ENCODE measurements around the gene C19orf25.

Gene C19orf25

GRCh38 chr19:1461862-1462261 is 17.2 kb downstream of the C19orf25 start:
- intact Hi-C loops (cut with micrococcal nuclease) = no loop called here
- peaks cover 7% of the 10 kb centered on the region for H3K36me3 Mint-ChIP-seq (ENCODE audit: low read depth)
- no peaks in the 10 kb centered on the region for H3K9me3 Mint-ChIP-seq
- no peak overlapping the region for H3K27ac Mint-ChIP-seq
- peaks cover 12% of the 10 kb centered on the region for H3K4me1 Mint-ChIP-seq (ENCODE audit: low read depth)
- no peak overlapping the region for H3K4me3 Mint-ChIP-seq
- peaks cover 46% of the 10 kb centered on the region for H3K27me3 Mint-ChIP-seq

- intact Hi-C loops (cut with micrococcal nuclease) = no loop called here
- Mint-ChIP-seq H3K9me3 (no peaks in the 10 kb centered on the region), H3K36me3 (ENCODE audit: low read depth) (peaks cover 7% of the 10 kb centered on the region), H3K4me3 (no peak overlapping the region), H3K27ac (no peak overlapping the region), H3K4me1 (ENCODE audit: low read depth) (peaks cover 20% of the 10 kb centered on the region), H3K27me3 (peaks cover 51% of the 10 kb centered on the region)
Measured at GRCh38 chr19:1460033-1460995, 18.7 kb downstream of the C19orf25 start.

- Mint-ChIP-seq H3K4me1 (ENCODE audit: low read depth) (peaks cover 21% of the 10 kb centered on the region), H3K27ac (no peak overlapping the region), H3K27me3 (peaks cover 53% of the 10 kb centered on the region), H3K4me3 (no peak overlapping the region), H3K9me3 (no peaks in the 10 kb centered on the region), H3K36me3 (ENCODE audit: low read depth) (peaks cover 7% of the 10 kb centered on the region)
- intact Hi-C loops (cut with micrococcal nuclease) = no loop called here
Measured at GRCh38 chr19:1459479-1459878, 19.5 kb downstream of the C19orf25 start.

- Mint-ChIP-seq H3K27ac (no peak overlapping the region), H3K27me3 (peaks cover 66% of the 10 kb centered on the region), H3K36me3 (ENCODE audit: low read depth) (peaks cover 7% of the 10 kb centered on the region), H3K4me1 (ENCODE audit: low read depth) (peaks cover 27% of the 10 kb centered on the region), H3K9me3 (no peaks in the 10 kb centered on the region), H3K4me3 (no peak overlapping the region)
- intact Hi-C loops (cut with micrococcal nuclease) = no loop called here
Measured at GRCh38 chr19:1457892-1458291, 21.1 kb downstream of the C19orf25 start.

- Mint-ChIP-seq H3K9me3 (no peaks in the 10 kb centered on the region), H3K27me3 (peaks cover 73% of the 10 kb centered on the region), H3K27ac (no peak overlapping the region), H3K4me1 (ENCODE audit: low read depth) (peaks cover 27% of the 10 kb centered on the region), H3K36me3 (ENCODE audit: low read depth) (peaks cover 7% of the 10 kb centered on the region), H3K4me3 (no peak overlapping the region)
- intact Hi-C loops (cut with micrococcal nuclease) = no loop called here
Measured at GRCh38 chr19:1457031-1457739, 21.8 kb downstream of the C19orf25 start.

GRCh38 chr19:1456121-1456900 is 22.7 kb downstream of the C19orf25 start:
- peaks cover 81% of the 10 kb centered on the region for H3K27me3 Mint-ChIP-seq
- H3K4me1 Mint-ChIP-seq (ENCODE audit: low read depth) = peaks cover 27% of the 10 kb centered on the region
- no peak overlapping the region for H3K27ac Mint-ChIP-seq
- H3K4me3 Mint-ChIP-seq = no peak overlapping the region
- no peaks in the 10 kb centered on the region for H3K9me3 Mint-ChIP-seq
- peaks cover 7% of the 10 kb centered on the region for H3K36me3 Mint-ChIP-seq (ENCODE audit: low read depth)
- intact Hi-C loops (cut with micrococcal nuclease) = no loop called here

- intact Hi-C loops (cut with micrococcal nuclease) = no loop called here
- no peaks in the 10 kb centered on the region for H3K36me3 Mint-ChIP-seq (ENCODE audit: low read depth)
- no peak overlapping the region for H3K27ac Mint-ChIP-seq
- no peaks in the 10 kb centered on the region for H3K9me3 Mint-ChIP-seq
- H3K27me3 Mint-ChIP-seq = peaks cover 89% of the 10 kb centered on the region
- peaks cover 27% of the 10 kb centered on the region for H3K4me1 Mint-ChIP-seq (ENCODE audit: low read depth)
- no peak overlapping the region for H3K4me3 Mint-ChIP-seq
Measured at GRCh38 chr19:1455336-1456120, 23.5 kb downstream of the C19orf25 start.

GRCh38 chr19:1455002-1455335 is 24.0 kb downstream of the C19orf25 start:
- H3K9me3 Mint-ChIP-seq = no peaks in the 10 kb centered on the region
- intact Hi-C loops (cut with micrococcal nuclease) = no loop called here

GRCh38 chr19:1453525-1454364 is 25.3 kb downstream of the C19orf25 start:
- Mint-ChIP-seq H3K27ac (no peak overlapping the region), H3K27me3 (peaks cover 93% of the 10 kb centered on the region), H3K4me1 (ENCODE audit: low read depth) (peaks cover 15% of the 10 kb centered on the region), H3K9me3 (no peaks in the 10 kb centered on the region), H3K36me3 (ENCODE audit: low read depth) (no peaks in the 10 kb centered on the region), H3K4me3 (no peak overlapping the region)
- intact Hi-C loops (cut with micrococcal nuclease) = no loop called here

More at GRCh38 chr19:1455002-1455335, 24.0 kb downstream of the C19orf25 start:
- Mint-ChIP-seq H3K36me3 (ENCODE audit: low read depth) (no peaks in the 10 kb centered on the region), H3K4me3 (no peak overlapping the region), H3K27ac (no peak overlapping the region), H3K27me3 (peaks cover 93% of the 10 kb centered on the region), H3K4me1 (ENCODE audit: low read depth) (peaks cover 27% of the 10 kb centered on the region)

- Mint-ChIP-seq H3K9me3 (no peaks in the 10 kb centered on the region), H3K4me3 (no peak overlapping the region), H3K27ac (no peak overlapping the region), H3K4me1 (ENCODE audit: low read depth) (peaks cover 15% of the 10 kb centered on the region), H3K36me3 (ENCODE audit: low read depth) (no peaks in the 10 kb centered on the region), H3K27me3 (peaks cover 95% of the 10 kb centered on the region)
- intact Hi-C loops (cut with micrococcal nuclease) = no loop called here
Measured at GRCh38 chr19:1452802-1453524, 26.1 kb downstream of the C19orf25 start.

GRCh38 chr19:1451916-1452801 is 26.9 kb downstream of the C19orf25 start:
- intact Hi-C loops (cut with micrococcal nuclease) = no loop called here
- Mint-ChIP-seq H3K27me3 (peaks cover 95% of the 10 kb centered on the region), H3K36me3 (ENCODE audit: low read depth) (no peaks in the 10 kb centered on the region), H3K9me3 (no peaks in the 10 kb centered on the region), H3K4me3 (no peak overlapping the region), H3K4me1 (ENCODE audit: low read depth) (peaks cover 18% of the 10 kb centered on the region), H3K27ac (no peak overlapping the region)

All from dendritic cell treated with granulocyte-macrophage colony-stimulating factor and Interleukin-4, amounts not matched to agents 40 ng/mL and 50 ng/mL, for 4 days (primary cell).